Measurements from ENCODE around the gene CD63.
A peak's percentile ranks its signal among the peaks of the same experiment; 100 is the strongest.

CD63 gene

GRCh38 chr12:55746913-55747231, 18.1 kb upstream of the CD63 start:
- no peaks in the 10 kb centered on the region for H3K9me3 ChIP-seq (ENCODE audit: control insufficient read depth, low read depth, low read length)
- peak overlapping the region; percentile 40 for H3K27ac ChIP-seq (ENCODE audit: low read length)
- H3K9ac ChIP-seq (ENCODE audit: low read length): peak overlapping the region; percentile 47
- H3K4me3 ChIP-seq (ENCODE audit: low read length): peak overlapping the region; percentile 92
- H3K36me3 ChIP-seq (ENCODE audit: control insufficient read depth, low read depth, low read length): peaks cover 32% of the 10 kb centered on the region
- H3K4me1 ChIP-seq (ENCODE audit: control insufficient read depth, low read depth, low read length): peaks cover 33% of the 10 kb centered on the region
- no peaks in the 10 kb centered on the region for H3K27me3 ChIP-seq (ENCODE audit: control insufficient read depth, insufficient read depth, low read length)

DNA sequence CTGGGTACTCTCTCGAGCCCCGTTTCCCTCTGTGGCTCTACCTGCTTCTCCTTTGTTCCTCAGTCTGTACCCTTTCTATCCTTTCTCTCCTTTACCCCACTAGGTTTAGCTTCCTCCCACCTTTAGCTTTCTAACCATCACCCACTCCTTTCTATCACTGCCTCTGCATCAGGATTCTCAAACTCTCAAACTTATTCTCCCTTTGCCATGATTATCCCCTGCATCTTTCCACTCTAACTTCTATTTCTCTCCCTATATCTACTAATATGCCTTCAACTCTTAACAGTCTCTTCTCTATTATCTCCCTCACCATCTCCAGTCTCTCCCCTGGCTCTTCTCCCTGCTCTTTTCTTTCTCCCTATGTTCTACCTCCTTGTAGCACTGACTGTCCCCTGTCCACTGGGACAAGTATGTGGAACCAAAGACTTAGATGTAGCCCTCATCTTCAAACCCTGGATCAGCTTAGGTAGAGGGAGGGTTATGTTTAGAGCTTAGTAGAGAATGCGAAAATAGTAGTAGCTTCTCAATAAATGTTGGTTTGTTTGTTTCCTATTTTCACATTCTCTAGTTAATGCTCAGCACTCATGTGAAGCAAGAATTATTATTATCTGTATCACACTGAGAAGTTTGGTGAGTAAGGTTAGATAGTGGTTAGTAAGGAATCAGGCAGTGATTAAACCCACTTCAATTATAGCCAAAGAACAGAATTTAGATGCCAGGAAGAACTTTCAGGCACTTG, 17.5 kb upstream of the CD63 start:
- Histone ChIP-seq H3K27ac (ENCODE audit: low read length) (peak overlapping the region; percentile 74), H3K4me3 (ENCODE audit: low read length) (peak overlapping the region; percentile 92), H3K9me3 (ENCODE audit: control insufficient read depth, low read depth, low read length) (no peaks in the 10 kb centered on the region), H3K36me3 (ENCODE audit: control insufficient read depth, low read depth, low read length) (peaks cover 27% of the 10 kb centered on the region), H3K4me1 (ENCODE audit: control insufficient read depth, low read depth, low read length) (peaks cover 36% of the 10 kb centered on the region), H3K27me3 (ENCODE audit: control insufficient read depth, insufficient read depth, low read length) (no peaks in the 10 kb centered on the region), H3K9ac (ENCODE audit: low read length) (peak overlapping the region; percentile 47)

- Histone ChIP-seq H3K27ac (ENCODE audit: low read length) (peak overlapping the region; percentile 74), H3K27me3 (ENCODE audit: control insufficient read depth, insufficient read depth, low read length) (no peaks in the 10 kb centered on the region), H3K9me3 (ENCODE audit: control insufficient read depth, low read depth, low read length) (no peaks in the 10 kb centered on the region), H3K4me1 (ENCODE audit: control insufficient read depth, low read depth, low read length) (peaks cover 36% of the 10 kb centered on the region), H3K9ac (ENCODE audit: low read length) (peak overlapping the region; percentile 75), H3K36me3 (ENCODE audit: control insufficient read depth, low read depth, low read length) (peaks cover 19% of the 10 kb centered on the region), H3K4me3 (ENCODE audit: low read length) (peak overlapping the region; percentile 92)
These were observed 16.8 kb upstream of the CD63 start for GRCh38 chr12:55745361-55746173.

GRCh38 chr12:55744340-55745030, 15.7 kb upstream of the CD63 start:
- peaks cover 9% of the 10 kb centered on the region for H3K36me3 ChIP-seq (ENCODE audit: control insufficient read depth, low read depth, low read length)
- H3K4me1 ChIP-seq (ENCODE audit: control insufficient read depth, low read depth, low read length): peaks cover 36% of the 10 kb centered on the region
- no peak overlapping the region for H3K27ac ChIP-seq (ENCODE audit: low read length)
- H3K4me3 ChIP-seq (ENCODE audit: low read length): peak overlapping the region; percentile 92
- H3K27me3 ChIP-seq (ENCODE audit: control insufficient read depth, insufficient read depth, low read length): no peaks in the 10 kb centered on the region
- H3K9ac ChIP-seq (ENCODE audit: low read length): peak overlapping the region; percentile 75
- no peaks in the 10 kb centered on the region for H3K9me3 ChIP-seq (ENCODE audit: control insufficient read depth, low read depth, low read length)

DNA sequence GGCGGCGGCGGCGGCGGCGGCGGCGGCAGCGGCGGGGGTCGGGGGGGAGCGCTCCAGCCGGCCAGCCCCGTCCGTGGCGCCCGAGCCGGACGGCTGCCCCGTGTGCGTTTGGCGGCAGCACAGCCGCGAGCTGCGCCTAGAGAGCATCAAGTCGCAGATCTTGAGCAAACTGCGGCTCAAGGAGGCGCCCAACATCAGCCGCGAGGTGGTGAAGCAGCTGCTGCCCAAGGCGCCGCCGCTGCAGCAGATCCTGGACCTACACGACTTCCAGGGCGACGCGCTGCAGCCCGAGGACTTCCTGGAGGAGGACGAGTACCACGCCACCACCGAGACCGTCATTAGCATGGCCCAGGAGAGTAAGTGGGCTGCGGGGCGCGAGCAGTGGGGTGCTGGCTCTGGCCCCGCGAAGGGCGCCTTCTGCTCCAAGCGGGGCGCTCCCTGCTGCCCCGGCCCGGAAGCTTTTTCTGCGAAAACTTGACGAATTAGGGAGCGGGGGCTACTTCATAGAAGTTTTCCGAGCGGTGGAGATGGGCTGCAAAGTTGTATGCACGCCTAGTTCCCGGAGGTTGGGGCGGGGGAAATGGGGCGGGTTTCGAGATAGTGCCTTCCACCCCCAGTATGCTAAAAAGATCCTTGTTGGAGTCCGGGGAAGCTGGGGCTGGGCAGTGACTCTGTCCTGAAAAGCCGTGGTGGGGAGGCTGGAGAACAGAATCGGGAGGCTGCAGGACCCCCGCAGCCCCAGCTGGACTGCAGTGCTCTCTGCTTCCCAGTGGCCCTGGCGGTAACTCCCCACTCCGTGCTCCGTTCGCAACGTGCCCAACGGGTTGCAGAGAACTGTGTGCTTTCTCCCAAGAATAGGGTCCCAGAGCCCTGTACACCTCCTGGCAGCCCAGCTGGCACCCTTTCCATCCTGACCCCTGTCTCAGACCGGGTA, 14.9 kb upstream of the CD63 start:
- peaks cover under 1% of the 10 kb centered on the region for H3K36me3 ChIP-seq (ENCODE audit: control insufficient read depth, low read depth, low read length)
- no peaks in the 10 kb centered on the region for H3K27me3 ChIP-seq (ENCODE audit: control insufficient read depth, insufficient read depth, low read length)
- H3K4me3 ChIP-seq (ENCODE audit: low read length): peak overlapping the region; percentile 92
- peak overlapping the region; percentile 75 for H3K9ac ChIP-seq (ENCODE audit: low read length)
- peak overlapping the region; percentile 15 for H3K27ac ChIP-seq (ENCODE audit: low read length)
- no peaks in the 10 kb centered on the region for H3K9me3 ChIP-seq (ENCODE audit: control insufficient read depth, low read depth, low read length)
- H3K4me1 ChIP-seq (ENCODE audit: control insufficient read depth, low read depth, low read length): peaks cover 36% of the 10 kb centered on the region

GRCh38 chr12:55742719-55743405, 14.1 kb upstream of the CD63 start, which contains the start of gene GDF11:
GDF11 (plus strand) TSS chr12:55743122; CDS start chr12:55743317, 195 bp downstream.
- Histone ChIP-seq H3K27me3 (ENCODE audit: control insufficient read depth, insufficient read depth, low read length) (no peaks in the 10 kb centered on the region), H3K36me3 (ENCODE audit: control insufficient read depth, low read depth, low read length) (no peaks in the 10 kb centered on the region), H3K4me1 (ENCODE audit: control insufficient read depth, low read depth, low read length) (peaks cover 34% of the 10 kb centered on the region), H3K9ac (ENCODE audit: low read length) (peak within 1 kb of the TSS; percentile 75), H3K27ac (ENCODE audit: low read length) (peak within 1 kb of the TSS; percentile 15), H3K9me3 (ENCODE audit: control insufficient read depth, low read depth, low read length) (no peaks in the 10 kb centered on the region), H3K4me3 (ENCODE audit: low read length) (peak within 1 kb of the TSS; percentile 92)

DNA sequence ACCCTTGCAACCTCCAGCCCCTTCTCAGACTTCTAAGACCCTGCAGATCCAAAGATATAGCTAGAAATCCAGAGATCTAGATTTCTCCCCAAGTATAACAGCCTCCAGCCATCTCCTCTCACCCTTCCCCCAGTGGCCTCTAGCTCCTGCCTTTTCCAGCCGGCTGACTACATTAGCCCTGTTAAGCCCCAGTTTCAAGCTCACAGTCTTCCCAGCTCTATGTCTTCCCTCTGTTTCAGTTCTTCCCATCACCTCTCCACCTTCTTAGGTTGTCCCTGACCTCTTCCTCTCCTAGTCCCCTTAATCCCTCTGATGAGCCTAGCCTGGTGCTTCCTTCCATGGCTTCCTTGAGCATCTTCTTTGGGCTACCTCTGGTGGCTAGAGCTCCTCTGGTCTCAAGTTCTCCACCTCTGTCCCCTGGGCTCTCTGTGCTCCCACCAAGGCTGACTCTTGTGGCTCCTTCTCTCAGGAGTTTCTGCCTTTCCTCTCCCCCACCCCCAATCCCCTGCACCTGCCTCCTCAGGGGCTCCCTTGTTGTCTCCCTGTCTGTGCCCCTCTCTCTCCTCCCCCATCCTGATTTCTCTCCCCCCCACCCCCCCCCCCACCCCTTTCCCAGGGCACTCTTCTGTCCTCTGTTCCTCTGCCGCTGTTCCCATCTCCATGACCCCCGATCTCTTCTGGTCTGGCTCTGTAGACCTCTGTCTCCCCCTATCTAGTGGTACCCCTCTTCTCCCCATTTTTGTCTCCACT, 13.3 kb upstream of the CD63 start:
- Histone ChIP-seq H3K36me3 (ENCODE audit: control insufficient read depth, low read depth, low read length) (no peaks in the 10 kb centered on the region), H3K27me3 (ENCODE audit: control insufficient read depth, insufficient read depth, low read length) (no peaks in the 10 kb centered on the region), H3K9me3 (ENCODE audit: control insufficient read depth, low read depth, low read length) (no peaks in the 10 kb centered on the region), H3K4me1 (ENCODE audit: control insufficient read depth, low read depth, low read length) (peaks cover 32% of the 10 kb centered on the region), H3K4me3 (ENCODE audit: low read length) (peak overlapping the region; percentile 64), H3K9ac (ENCODE audit: low read length) (peak overlapping the region; percentile 48), H3K27ac (ENCODE audit: low read length) (no peak overlapping the region)

GRCh38 chr12:55739025-55739378, 10.2 kb upstream of the CD63 start:
- Histone ChIP-seq H3K27ac (ENCODE audit: low read length) (no peak overlapping the region), H3K4me3 (ENCODE audit: low read length) (peak overlapping the region; percentile 79), H3K9ac (ENCODE audit: low read length) (no peak overlapping the region), H3K36me3 (ENCODE audit: control insufficient read depth, low read depth, low read length) (no peaks in the 10 kb centered on the region), H3K9me3 (ENCODE audit: control insufficient read depth, low read depth, low read length) (no peaks in the 10 kb centered on the region), H3K4me1 (ENCODE audit: control insufficient read depth, low read depth, low read length) (peaks cover 18% of the 10 kb centered on the region), H3K27me3 (ENCODE audit: control insufficient read depth, insufficient read depth, low read length) (no peaks in the 10 kb centered on the region)

DNA sequence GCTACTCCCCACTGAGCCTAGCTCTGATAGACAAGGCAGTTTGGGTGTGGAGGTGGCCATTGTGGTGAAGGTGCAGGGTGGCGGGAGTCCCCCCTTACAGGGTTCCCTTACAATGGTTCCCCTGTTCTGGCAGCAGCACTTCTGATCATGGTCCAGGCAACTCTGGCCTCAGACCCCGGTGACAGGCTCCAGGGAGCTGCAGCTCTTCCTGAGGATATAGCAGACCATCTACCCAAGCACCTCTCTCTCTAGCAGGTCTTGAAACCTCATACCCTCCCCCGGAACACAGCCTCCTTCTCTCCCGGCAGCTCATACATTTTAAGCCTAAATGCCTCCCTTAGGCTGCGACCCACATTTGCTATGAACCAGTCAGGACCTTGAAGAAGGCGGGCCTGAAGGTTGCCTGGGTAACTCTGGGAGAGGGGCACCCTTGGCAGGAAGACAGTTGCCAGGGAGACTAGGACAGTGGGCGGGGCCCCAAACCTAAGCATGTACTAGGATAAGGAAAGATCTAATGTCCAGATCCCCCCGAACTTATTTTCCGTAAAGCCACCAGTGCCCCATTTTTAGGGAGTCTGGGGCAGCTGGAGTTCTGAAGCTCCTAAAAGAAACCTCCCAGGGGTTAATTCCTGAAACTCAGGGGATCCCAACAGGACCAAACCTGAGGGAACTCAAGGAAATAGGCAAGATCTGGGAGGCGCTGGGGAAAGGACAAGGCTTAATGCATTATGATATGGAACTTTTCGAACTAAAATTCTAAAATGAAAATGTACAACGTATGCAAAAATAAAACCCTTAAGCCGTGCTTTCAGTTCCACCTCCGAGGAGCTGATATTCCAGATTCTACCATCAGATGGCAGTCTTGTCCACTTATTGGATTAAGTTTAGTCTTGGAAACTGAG, 9.6 kb upstream of the CD63 start:
- Histone ChIP-seq H3K4me1 (ENCODE audit: control insufficient read depth, low read depth, low read length) (peaks cover 18% of the 10 kb centered on the region), H3K9me3 (ENCODE audit: control insufficient read depth, low read depth, low read length) (no peaks in the 10 kb centered on the region), H3K9ac (ENCODE audit: low read length) (peak overlapping the region; percentile 56), H3K27ac (ENCODE audit: low read length) (peak overlapping the region; percentile 73), H3K36me3 (ENCODE audit: control insufficient read depth, low read depth, low read length) (no peaks in the 10 kb centered on the region), H3K4me3 (ENCODE audit: low read length) (peak overlapping the region; percentile 79), H3K27me3 (ENCODE audit: control insufficient read depth, insufficient read depth, low read length) (no peaks in the 10 kb centered on the region)
